Uterus (tissue), 4 donors: ENCODE measurements around the gene PCED1B. TPM values are rescaled to one million over a fixed set of nuclear protein-coding genes. Genes with fewer than 3 reads are reported as not detected.

Experiments used
- DNase-seq, 2 donors: peaks; one replicate each; pipeline ENCODE4 v3.0.0-alpha.2; 2019 to 2020
- H3K27ac ChIP-seq, 2 donors: fragments of 200-600 bp; sonication (generic); 1 replicate in 1 of 2; 2 replicates in 1 of 2; pipeline ENCODE4 v1.5.1; 2016 to 2018
- H3K27me3 ChIP-seq, 2 donors: fragments of 200-600 bp; sonication (generic); one replicate each; pipeline ENCODE4 v1.5.1; 2018 to 2019; ENCODE audit warnings: control low read depth in 1 of 2
- H3K36me3 ChIP-seq, 2 donors: fragments of 200-600 bp; sonication (generic); one replicate each; pipeline ENCODE4 v1.5.1; 2019; ENCODE audit warnings: control low read depth in 1 of 2
- H3K4me1 ChIP-seq, 2 donors: fragments of 200-600 bp; sonication (generic); one replicate each; pipeline ENCODE4 v1.5.1; 2018 to 2019; ENCODE audit warnings: control low read depth in 1 of 2
- H3K4me3 ChIP-seq, 2 donors: fragments of 200-600 bp; sonication (generic); 1 replicate in 1 of 2; 2 replicates in 1 of 2; pipeline ENCODE4 v1.5.1; 2018 to 2019; ENCODE audit warnings: mild to moderate bottlenecking in 1 of 2
- H3K9me3 ChIP-seq, 2 donors: fragments of 200-600 bp; sonication (generic); one replicate each; pipeline ENCODE4 v1.5.1; 2019; ENCODE audit warnings: control low read depth in 1 of 2
- POLR2A ChIP-seq, 2 donors: fragments of 450-650 bp; IDR thresholded peaks; one replicate each; pipeline ENCODE4 v1.6.1; 2016; ENCODE audit warnings: antibody characterized with exemption in 2 of 2, mild to moderate bottlenecking in 1 of 2, moderate library complexity in 1 of 2
- intact Hi-C: fragments of 100-400 bp; cut with DNase I; formaldehyde crosslinking; loops from one replicate; pipeline ENCODE4 v1.15.1; 2023; ENCODE audit warnings: low total_unique reads
- total RNA-seq, 4 donors: library from RNA; depleted of rRNA in 3 of 4; stranded (reverse); fragments of >200 nt in 3 of 4; gene quantifications; one replicate each; pipeline versions ENCODE4 v1.1.0 to v1.2.4, GENCODE V29; 2014 to 2023
- TF ChIP-seq, protein P1 (sequence below), 4 experiments: fragments of 200-600 bp in 2 of 4; fragments of 450-650 bp in 2 of 4; sonication (generic) in 2 of 4; IDR thresholded peaks; one replicate each; pipeline ENCODE4 v1.5.1; 2016 to 2019; ENCODE audit warnings: antibody characterized with exemption in 4 of 4, mild to moderate bottlenecking in 2 of 4, moderate library complexity in 1 of 4
- donor health status: DM: yes; HTN: yes; CAD: no.

The PCED1B gene
- total RNA-seq, 4 donors from 2014 or later: 1.0 to 46.6 (median 13.0) TPM

DNA sequence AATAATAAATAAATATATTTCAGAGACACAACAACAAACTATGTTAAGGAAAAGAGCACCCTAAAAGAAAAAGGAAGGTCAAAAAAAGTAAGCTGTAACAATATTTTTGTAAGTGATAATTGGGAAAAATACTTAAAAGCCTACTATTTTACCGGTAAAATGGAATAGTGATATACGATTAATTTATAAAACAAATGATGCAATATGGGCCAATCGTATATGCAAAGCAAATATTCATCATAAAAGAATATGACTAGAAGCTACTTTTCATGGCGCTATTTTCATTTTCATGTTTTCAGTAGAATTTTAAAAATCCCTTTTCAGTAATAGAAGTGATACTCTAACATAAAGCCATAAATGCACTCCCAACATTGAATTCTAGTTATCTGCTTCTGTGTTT lies 131.4 kb downstream of the PCED1B start:
- H3K27me3 ChIP-seq: no peaks in the 10 kb centered on the region
- H3K27ac ChIP-seq: no peak overlapping the region
- H3K36me3 ChIP-seq: no peaks in the 10 kb centered on the region
- TF ChIP-seq POLR2A (IDR thresholded peaks at IDR 0.05): no peak
- TF ChIP-seq, protein P1, sequence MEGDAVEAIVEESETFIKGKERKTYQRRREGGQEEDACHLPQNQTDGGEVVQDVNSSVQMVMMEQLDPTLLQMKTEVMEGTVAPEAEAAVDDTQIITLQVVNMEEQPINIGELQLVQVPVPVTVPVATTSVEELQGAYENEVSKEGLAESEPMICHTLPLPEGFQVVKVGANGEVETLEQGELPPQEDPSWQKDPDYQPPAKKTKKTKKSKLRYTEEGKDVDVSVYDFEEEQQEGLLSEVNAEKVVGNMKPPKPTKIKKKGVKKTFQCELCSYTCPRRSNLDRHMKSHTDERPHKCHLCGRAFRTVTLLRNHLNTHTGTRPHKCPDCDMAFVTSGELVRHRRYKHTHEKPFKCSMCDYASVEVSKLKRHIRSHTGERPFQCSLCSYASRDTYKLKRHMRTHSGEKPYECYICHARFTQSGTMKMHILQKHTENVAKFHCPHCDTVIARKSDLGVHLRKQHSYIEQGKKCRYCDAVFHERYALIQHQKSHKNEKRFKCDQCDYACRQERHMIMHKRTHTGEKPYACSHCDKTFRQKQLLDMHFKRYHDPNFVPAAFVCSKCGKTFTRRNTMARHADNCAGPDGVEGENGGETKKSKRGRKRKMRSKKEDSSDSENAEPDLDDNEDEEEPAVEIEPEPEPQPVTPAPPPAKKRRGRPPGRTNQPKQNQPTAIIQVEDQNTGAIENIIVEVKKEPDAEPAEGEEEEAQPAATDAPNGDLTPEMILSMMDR (IDR thresholded peaks at IDR 0.05): no peak
- no peaks in the 10 kb centered on the region for H3K9me3 ChIP-seq
- H3K4me3 ChIP-seq: no peak overlapping the region
- H3K4me1 ChIP-seq: no peaks in the 10 kb centered on the region
- no peak for DNase-seq
- intact Hi-C loops: no loop called here

DNA sequence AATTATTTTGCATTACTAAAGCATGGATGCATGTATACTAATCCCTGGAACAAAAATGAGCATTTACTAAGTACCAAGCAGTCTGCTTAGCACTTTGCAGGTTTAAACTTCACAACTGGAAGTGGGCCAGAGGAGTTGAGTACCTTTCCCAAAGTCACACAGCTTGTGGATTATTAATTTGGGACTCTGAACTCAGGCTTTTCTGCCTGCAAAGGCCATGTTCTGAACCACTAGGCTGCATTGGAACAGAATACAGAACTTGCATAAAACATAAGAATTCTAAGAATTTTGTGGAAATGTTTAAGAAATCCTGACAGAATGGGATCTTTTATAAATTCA lies 133.2 kb downstream of the PCED1B start:
- intact Hi-C loops: no loop called here
- TF ChIP-seq, protein P1 (IDR thresholded peaks at IDR 0.05): no peak
- no peak for TF ChIP-seq POLR2A (IDR thresholded peaks at IDR 0.05)

DNA sequence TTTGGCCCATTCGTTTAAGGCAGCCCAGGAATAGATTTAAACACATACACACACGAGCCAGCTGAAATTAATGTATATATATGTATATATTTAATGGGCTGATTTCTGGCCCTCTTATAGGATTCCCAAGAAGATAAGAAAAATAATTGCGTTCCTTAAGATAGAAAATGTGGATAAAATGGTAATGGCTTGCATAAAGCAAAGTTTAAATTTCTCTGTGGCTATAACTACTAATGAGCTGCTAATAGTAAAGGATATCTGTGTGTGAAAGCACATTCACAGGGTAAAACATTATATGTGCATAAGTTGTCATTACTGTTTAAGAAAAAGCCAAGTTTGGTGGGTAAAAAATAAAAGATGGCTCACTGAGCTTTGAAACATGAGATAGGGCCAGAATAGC lies 134.0 kb downstream of the PCED1B start:
- DNase-seq: no peak

More for the DNA sequence above, 133.2 kb downstream of the PCED1B start:
- DNase-seq: no peak
- Histone ChIP-seq H3K9me3 (no peaks in the 10 kb centered on the region), H3K4me3 (no peak overlapping the region), H3K36me3 (no peaks in the 10 kb centered on the region), H3K27ac (no peak overlapping the region), H3K27me3 (no peaks in the 10 kb centered on the region), H3K4me1 (no peaks in the 10 kb centered on the region)

DNA sequence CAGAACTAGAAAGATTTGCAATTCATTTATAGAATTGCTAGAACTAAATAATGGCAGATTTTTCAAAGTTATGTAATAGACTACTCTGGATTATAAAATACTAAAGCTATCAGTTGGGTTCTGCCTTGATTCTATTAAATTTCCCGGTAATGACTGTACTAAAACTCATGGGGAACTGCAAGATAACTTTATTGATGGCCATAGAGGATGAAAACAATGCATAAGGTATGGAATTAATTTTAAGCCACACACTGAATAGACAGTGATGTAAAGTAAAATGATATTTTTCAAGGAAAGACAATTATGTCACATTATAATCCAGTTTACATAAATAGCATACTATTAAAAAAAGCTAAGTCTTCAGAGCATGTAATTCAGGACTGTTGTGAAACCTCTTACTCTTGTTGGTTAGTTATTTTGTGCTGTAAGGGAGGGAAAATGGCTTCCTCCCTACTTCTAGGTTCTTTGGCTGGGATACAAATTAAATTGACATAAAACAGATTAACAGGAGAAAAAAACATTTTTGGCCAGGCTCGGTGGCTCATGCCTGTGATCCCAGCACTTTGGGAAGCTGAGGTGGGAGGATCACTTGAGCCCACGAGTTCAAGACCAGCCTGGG lies 134.7 kb downstream of the PCED1B start:
- H3K4me3 ChIP-seq: no peak overlapping the region
- intact Hi-C loops: no loop called here

More for the DNA sequence above, 134.0 kb downstream of the PCED1B start:
- no peaks in the 10 kb centered on the region for H3K36me3 ChIP-seq
- intact Hi-C loops: no loop called here
- no peaks in the 10 kb centered on the region for H3K27me3 ChIP-seq
- TF ChIP-seq, protein P1 (IDR thresholded peaks at IDR 0.05): no peak
- TF ChIP-seq POLR2A (IDR thresholded peaks at IDR 0.05): no peak
- H3K4me3 ChIP-seq: no peak overlapping the region
- H3K4me1 ChIP-seq: no peaks in the 10 kb centered on the region
- no peaks in the 10 kb centered on the region for H3K9me3 ChIP-seq
- no peak overlapping the region for H3K27ac ChIP-seq

DNA sequence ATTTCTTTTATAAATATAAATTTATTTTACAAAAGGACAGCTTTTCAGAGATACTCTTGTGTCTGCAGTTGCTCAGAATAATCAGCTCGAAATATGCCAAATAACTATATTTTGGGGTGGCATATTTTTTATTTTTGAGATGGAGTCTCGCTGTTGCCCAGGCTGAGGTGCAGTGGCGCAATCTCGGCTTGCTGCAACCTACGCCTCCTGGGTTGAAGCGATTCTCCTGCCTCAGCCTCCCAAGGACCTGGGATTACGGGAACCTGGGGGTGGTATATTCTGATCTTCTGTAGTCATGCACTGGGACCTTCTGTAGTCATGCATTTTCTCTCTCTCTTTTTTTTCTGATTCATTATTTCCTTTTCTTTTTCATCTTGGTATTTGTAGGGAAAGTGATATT lies 135.3 kb downstream of the PCED1B start:
- no peak for DNase-seq
- intact Hi-C loops: no loop called here
- Histone ChIP-seq H3K4me3 (no peak overlapping the region), H3K27me3 (no peaks in the 10 kb centered on the region), H3K36me3 (no peaks in the 10 kb centered on the region), H3K4me1 (no peaks in the 10 kb centered on the region), H3K27ac (no peak overlapping the region), H3K9me3 (no peaks in the 10 kb centered on the region)
- no peak for TF ChIP-seq POLR2A (IDR thresholded peaks at IDR 0.05)
- TF ChIP-seq, protein P1 (IDR thresholded peaks at IDR 0.05): no peak

More for the DNA sequence above, 134.7 kb downstream of the PCED1B start:
- Histone ChIP-seq H3K36me3 (no peaks in the 10 kb centered on the region), H3K9me3 (no peaks in the 10 kb centered on the region), H3K4me1 (no peaks in the 10 kb centered on the region), H3K27ac (no peak overlapping the region), H3K27me3 (no peaks in the 10 kb centered on the region)
- no peak for TF ChIP-seq POLR2A (IDR thresholded peaks at IDR 0.05)
- TF ChIP-seq, protein P1 (IDR thresholded peaks at IDR 0.05): no peak
- no peak for DNase-seq
